ENCODE measurements around the gene NF2. TPM values are rescaled to one million over a fixed set of nuclear protein-coding genes. Genes with fewer than 3 reads are reported as not detected.

The NF2 gene
- total RNA-seq, 1 experiment from 2014 or later = 40.5 TPM

- no peaks in the 10 kb centered on the region for H3K9me3 ChIP-seq (ENCODE audit: low read depth, low read length, poor library complexity, severe bottlenecking)
- no peaks in the 10 kb centered on the region for H3K36me3 ChIP-seq (ENCODE audit: insufficient read depth, low read length, poor library complexity, severe bottlenecking)
- H3K27me3 ChIP-seq (replicated peaks; ENCODE audit: insufficient read depth, low read depth, low read length, poor library complexity) = peaks cover 9% of the 10 kb centered on the region
- no peak for TF ChIP-seq CTCF (conservative IDR thresholded peaks at IDR 0.05; ENCODE audit: low read depth, low read length)
- no peak for TF ChIP-seq EZH2 (IDR thresholded peaks at IDR 0.05; ENCODE audit: borderline replicate concordance, low read depth, low read length, poor library complexity, severe bottlenecking)
- ChIA-PET CTCF (no interaction called here), POLR2A (ENCODE audit: low non-redundant PET) (no interaction called here)
- H3K4me3 ChIP-seq (ENCODE audit: low read depth, low read length, poor library complexity, severe bottlenecking) = no peak overlapping the region
- BruUV-seq (replicated peaks) = no TSS peak
- H3K4me1 ChIP-seq (ENCODE audit: insufficient read depth, low read length, poor library complexity, severe bottlenecking) = no peaks in the 10 kb centered on the region
- DNase-seq (ENCODE audit: low spot score) = no peak
- no peak overlapping the region for H3K27ac ChIP-seq (ENCODE audit: low read depth, low read length, poor library complexity, severe bottlenecking)
- intact Hi-C loops (cut with micrococcal nuclease; ENCODE audit: unreplicated experiment) = no loop called here
These were observed 44.7 kb downstream of the NF2 start for GRCh38 chr22:29647954-29648737.

- TF ChIP-seq EZH2 (IDR thresholded peaks at IDR 0.05; ENCODE audit: borderline replicate concordance, low read depth, low read length, poor library complexity, severe bottlenecking) (no peak), CTCF (conservative IDR thresholded peaks at IDR 0.05; ENCODE audit: low read depth, low read length) (no peak)
- intact Hi-C loops (cut with micrococcal nuclease; ENCODE audit: unreplicated experiment) = no loop called here
- Histone ChIP-seq H3K4me3 (ENCODE audit: low read depth, low read length, poor library complexity, severe bottlenecking) (no peak overlapping the region), H3K4me1 (ENCODE audit: insufficient read depth, low read length, poor library complexity, severe bottlenecking) (no peaks in the 10 kb centered on the region), H3K9me3 (ENCODE audit: low read depth, low read length, poor library complexity, severe bottlenecking) (no peaks in the 10 kb centered on the region), H3K27me3 (replicated peaks; ENCODE audit: insufficient read depth, low read depth, low read length, poor library complexity) (peaks cover 8% of the 10 kb centered on the region), H3K36me3 (ENCODE audit: insufficient read depth, low read length, poor library complexity, severe bottlenecking) (no peaks in the 10 kb centered on the region), H3K27ac (ENCODE audit: low read depth, low read length, poor library complexity, severe bottlenecking) (no peak overlapping the region)
- BruUV-seq (replicated peaks) = no TSS peak
- no peak for DNase-seq (ENCODE audit: low spot score)
- POLR2A ChIA-PET (ENCODE audit: low non-redundant PET) = no interaction called here
- CTCF ChIA-PET = no interaction called here
These were observed 46.9 kb downstream of the NF2 start for GRCh38 chr22:29650370-29650769.

- TF ChIP-seq EZH2 (IDR thresholded peaks at IDR 0.05; ENCODE audit: borderline replicate concordance, low read depth, low read length, poor library complexity, severe bottlenecking) (no peak), CTCF (conservative IDR thresholded peaks at IDR 0.05; ENCODE audit: low read depth, low read length) (no peak)
- intact Hi-C loops (cut with micrococcal nuclease; ENCODE audit: unreplicated experiment) = no loop called here
- no peaks in the 10 kb centered on the region for H3K4me1 ChIP-seq (ENCODE audit: insufficient read depth, low read length, poor library complexity, severe bottlenecking)
- no peak for DNase-seq (ENCODE audit: low spot score)
- no peak overlapping the region for H3K27ac ChIP-seq (ENCODE audit: low read depth, low read length, poor library complexity, severe bottlenecking)
- H3K27me3 ChIP-seq (replicated peaks; ENCODE audit: insufficient read depth, low read depth, low read length, poor library complexity) = no peaks in the 10 kb centered on the region
- no peaks in the 10 kb centered on the region for H3K36me3 ChIP-seq (ENCODE audit: insufficient read depth, low read length, poor library complexity, severe bottlenecking)
- no peaks in the 10 kb centered on the region for H3K9me3 ChIP-seq (ENCODE audit: low read depth, low read length, poor library complexity, severe bottlenecking)
- no peak overlapping the region for H3K4me3 ChIP-seq (ENCODE audit: low read depth, low read length, poor library complexity, severe bottlenecking)
- ChIA-PET POLR2A (ENCODE audit: low non-redundant PET) (no interaction called here), CTCF (no interaction called here)
- no TSS peak for BruUV-seq (replicated peaks)
These were observed 48.2 kb downstream of the NF2 start for GRCh38 chr22:29651652-29652051.
